ENCODE data around the gene ALOX12B.

The ALOX12B gene

GRCh38 chr17:8087075-8087951 is at the start of gene ALOX12B:
Gene ALOX12B, minus strand, starts transcription at chr17:8087716. Its CDS starts 274 bp downstream, at chr17:8087442.
- TF ChIP-seq CTCF (IDR thresholded peaks at IDR 0.05; ENCODE audit: extremely low read depth, missing control alignments) = no peak
- DNase-seq (ENCODE audit: low spot score) = no peak

GRCh38 chr17:8133941-8134340 is 46.4 kb upstream of the ALOX12B start:
- TF ChIP-seq CTCF (IDR thresholded peaks at IDR 0.05; ENCODE audit: extremely low read depth, missing control alignments) = no peak
- DNase-seq (ENCODE audit: low spot score) = no peak

DNA sequence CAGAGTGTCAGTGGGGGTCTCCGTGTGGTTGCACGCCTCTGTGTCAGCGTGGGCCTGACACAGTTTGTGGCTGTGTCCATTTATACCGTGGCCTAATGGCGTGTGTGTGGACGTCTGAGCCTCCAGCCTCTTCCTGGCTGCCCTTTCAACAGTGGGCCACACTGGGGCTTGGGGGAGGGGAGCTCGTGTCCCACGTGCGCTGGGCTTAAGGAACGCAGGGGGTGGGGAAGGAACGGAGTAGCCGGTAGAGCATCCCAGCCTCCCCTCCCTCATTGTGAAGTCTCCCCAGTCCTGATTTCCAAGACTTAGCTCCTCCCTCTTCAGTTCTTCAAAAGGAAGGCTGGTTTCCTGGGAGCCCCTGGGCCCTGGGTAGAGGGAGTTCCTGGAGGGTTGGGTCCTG is 45.9 kb upstream of the ALOX12B start:
- no peak for DNase-seq (ENCODE audit: low spot score)
- TF ChIP-seq CTCF (IDR thresholded peaks at IDR 0.05; ENCODE audit: extremely low read depth, missing control alignments) = no peak

DNA sequence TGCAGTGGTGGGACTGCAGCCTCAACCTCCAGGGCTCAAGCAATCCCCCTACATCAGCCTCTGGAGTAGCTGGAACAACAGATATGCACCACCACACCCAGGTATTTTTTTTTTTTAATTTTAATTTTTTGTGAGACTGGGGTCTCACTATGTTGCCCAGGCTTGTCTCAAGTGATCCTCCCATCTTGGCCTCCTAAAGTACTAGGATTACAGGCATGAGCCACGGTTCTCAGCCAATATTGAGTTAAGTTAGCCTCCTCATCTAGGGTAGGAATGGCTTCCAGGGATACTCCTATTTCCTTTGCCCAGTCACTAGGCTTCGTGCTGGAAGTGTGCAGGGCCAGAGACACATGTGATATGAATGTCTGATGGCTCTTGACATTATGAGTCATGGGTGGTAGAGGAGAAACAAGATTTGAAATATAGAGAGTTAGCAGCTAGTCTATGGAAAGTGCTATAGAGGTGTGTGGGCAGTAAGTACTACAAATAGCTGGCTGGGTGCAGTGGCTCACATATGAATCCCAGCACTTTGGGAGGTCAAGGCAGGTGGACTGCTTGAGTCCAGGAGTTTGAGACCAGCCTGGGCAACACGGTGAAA is 44.4 kb upstream of the ALOX12B start:
- no peak for TF ChIP-seq CTCF (IDR thresholded peaks at IDR 0.05; ENCODE audit: extremely low read depth, missing control alignments)
- no peak for DNase-seq (ENCODE audit: low spot score)

GRCh38 chr17:8128125-8128784 is 40.7 kb upstream of the ALOX12B start:
- DNase-seq (ENCODE audit: low spot score) = no peak
- TF ChIP-seq CTCF (IDR thresholded peaks at IDR 0.05; ENCODE audit: extremely low read depth, missing control alignments) = no peak

GRCh38 chr17:8126491-8127066 is 39.1 kb upstream of the ALOX12B start:
- no peak for TF ChIP-seq CTCF (IDR thresholded peaks at IDR 0.05; ENCODE audit: extremely low read depth, missing control alignments)
- peak; percentile 80 for DNase-seq (ENCODE audit: low spot score)

Measured in GM20000 (cell line).